HEK293T (cell line): ENCODE data around the gene SLC25A34.

Experiments
- CTCF ChIA-PET: fragments of 350-600 bp; formaldehyde crosslinking; extraction: SDS; loops from one replicate; lab custom pipeline; 2021; ENCODE audit warnings: antibody characterized with exemption, inconsistent platforms; lab: Yijun Ruan, JAX
- POLR2A ChIA-PET: fragments of 350-600 bp; formaldehyde crosslinking; extraction: SDS; loops from one replicate; lab custom pipeline; 2020; ENCODE audit warnings: antibody characterized with exemption, inconsistent platforms; lab: Yijun Ruan, JAX
- DNase-seq: peaks from one replicate; pipeline ENCODE4 v3.0.0; 2012; ENCODE audit warnings: mixed read lengths; ENCODE audit errors: extremely low spot score
- ARNT ChIP-seq: fragments of 450-650 bp; IDR thresholded peaks from 2 replicates; pipeline ENCODE4 v1.6.1; 2017; ENCODE audit warnings: mild to moderate bottlenecking
- BHLHE40 ChIP-seq: fragments of 450-650 bp; IDR thresholded peaks from 2 replicates; pipeline ENCODE4 v1.6.1; 2016; ENCODE audit warnings: mild to moderate bottlenecking, moderate library complexity, borderline replicate concordance
- CTBP1 ChIP-seq: fragments of 450-650 bp; IDR thresholded peaks from 2 replicates; pipeline ENCODE4 v1.6.1; 2016; ENCODE audit warnings: borderline replicate concordance
- ELF4 ChIP-seq: fragments of 450-650 bp; IDR thresholded peaks from 2 replicates; pipeline ENCODE4 v1.6.1; 2017; ENCODE audit warnings: antibody characterized with exemption
- FOXA1 ChIP-seq: fragments of 450-650 bp; IDR thresholded peaks from 2 replicates; pipeline ENCODE4 v1.6.1; 2016; ENCODE audit warnings: mild to moderate bottlenecking
- FOXK2 ChIP-seq: fragments of 450-650 bp; IDR thresholded peaks from 2 replicates; pipeline ENCODE4 v1.6.1; 2016; ENCODE audit warnings: mild to moderate bottlenecking
- FOXM1 ChIP-seq: fragments of 450-650 bp; IDR thresholded peaks from 2 replicates; pipeline ENCODE4 v1.6.1; 2017; ENCODE audit warnings: mild to moderate bottlenecking, borderline replicate concordance
- HDGF ChIP-seq: fragments of 450-650 bp; IDR thresholded peaks from 2 replicates; pipeline ENCODE4 v1.6.1; 2017; ENCODE audit warnings: antibody characterized with exemption, borderline replicate concordance
- L3MBTL2 ChIP-seq: fragments of 450-650 bp; conservative IDR thresholded peaks from 2 replicates; pipeline ENCODE4 v1.6.1; 2016; ENCODE audit warnings: mild to moderate bottlenecking
- LEF1 ChIP-seq: fragments of 450-650 bp; IDR thresholded peaks from 2 replicates; pipeline ENCODE4 v1.6.1; 2017; ENCODE audit warnings: mild to moderate bottlenecking, borderline replicate concordance
- NFRKB ChIP-seq: fragments of 450-650 bp; IDR thresholded peaks from 2 replicates; pipeline ENCODE4 v1.6.1; 2016; ENCODE audit warnings: mild to moderate bottlenecking, moderate library complexity
- SP1 ChIP-seq: fragments of 450-650 bp; IDR thresholded peaks from 2 replicates; pipeline ENCODE4 v1.6.1; 2017
- SUZ12 ChIP-seq: fragments of 450-650 bp; IDR thresholded peaks from 2 replicates; pipeline ENCODE4 v1.6.1; 2016; ENCODE audit warnings: mild to moderate bottlenecking
- TARDBP ChIP-seq: fragments of 450-650 bp; IDR thresholded peaks from 2 replicates; pipeline ENCODE4 v1.6.1; 2016
- ZNF384 ChIP-seq: fragments of 450-650 bp; IDR thresholded peaks from 2 replicates; pipeline ENCODE4 v1.6.1; 2016
- TF ChIP-seq, protein P1 (sequence below): fragments of 450-650 bp; IDR thresholded peaks from 2 replicates; pipeline ENCODE4 v1.6.1; 2016

SLC25A34 gene

DNA sequence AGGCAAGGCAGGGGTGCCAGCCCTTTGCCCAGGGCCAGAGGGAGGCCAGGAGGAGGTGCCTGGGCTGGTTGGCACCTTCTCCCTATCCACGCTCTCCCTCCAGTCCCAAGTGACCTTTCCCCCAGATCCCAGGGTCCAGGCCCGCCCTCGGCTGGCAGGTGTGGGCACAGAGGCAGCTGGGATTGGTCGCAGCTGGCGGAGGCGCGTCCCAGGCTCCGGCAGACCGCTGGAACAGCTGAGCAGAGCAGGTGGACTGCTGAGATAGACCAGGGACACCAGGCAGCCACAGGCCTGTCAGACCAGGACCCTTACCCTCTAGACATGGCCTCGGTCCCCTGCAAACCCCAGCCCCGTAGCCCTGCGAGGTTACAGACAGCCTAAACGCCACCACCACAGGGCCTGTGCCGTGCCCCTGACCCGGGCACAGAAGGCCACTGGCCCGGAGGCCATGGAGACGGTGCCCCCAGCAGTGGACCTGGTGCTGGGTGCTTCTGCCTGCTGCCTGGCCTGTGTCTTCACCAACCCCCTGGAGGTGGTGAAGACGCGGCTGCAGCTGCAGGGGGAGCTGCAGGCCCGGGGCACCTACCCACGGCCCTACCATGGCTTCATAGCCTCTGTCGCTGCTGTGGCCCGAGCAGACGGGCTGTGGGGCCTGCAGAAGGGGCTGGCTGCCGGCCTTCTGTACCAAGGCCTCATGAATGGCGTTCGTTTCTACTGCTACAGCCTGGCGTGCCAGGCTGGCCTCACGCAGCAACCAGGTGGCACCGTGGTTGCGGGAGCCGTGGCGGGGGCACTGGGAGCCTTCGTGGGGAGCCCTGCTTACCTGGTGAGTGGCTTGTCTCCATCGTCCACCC, at the start of gene SLC25A34:
Gene SLC25A34, plus strand, starts transcription at position 221 of the 854 bp plus-strand sequence. Its CDS starts 228 bp downstream, at position 449.
- no peak for TF ChIP-seq FOXA1
- TF ChIP-seq, protein P1, sequence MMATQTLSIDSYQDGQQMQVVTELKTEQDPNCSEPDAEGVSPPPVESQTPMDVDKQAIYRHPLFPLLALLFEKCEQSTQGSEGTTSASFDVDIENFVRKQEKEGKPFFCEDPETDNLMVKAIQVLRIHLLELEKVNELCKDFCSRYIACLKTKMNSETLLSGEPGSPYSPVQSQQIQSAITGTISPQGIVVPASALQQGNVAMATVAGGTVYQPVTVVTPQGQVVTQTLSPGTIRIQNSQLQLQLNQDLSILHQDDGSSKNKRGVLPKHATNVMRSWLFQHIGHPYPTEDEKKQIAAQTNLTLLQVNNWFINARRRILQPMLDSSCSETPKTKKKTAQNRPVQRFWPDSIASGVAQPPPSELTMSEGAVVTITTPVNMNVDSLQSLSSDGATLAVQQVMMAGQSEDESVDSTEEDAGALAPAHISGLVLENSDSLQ, result no peak
- TF ChIP-seq ELF4, result no peak
- TF ChIP-seq ZNF384, result no peak
- no peak for TF ChIP-seq HDGF
- no peak for TF ChIP-seq TARDBP
- no peak for TF ChIP-seq ARNT
- no peak for TF ChIP-seq L3MBTL2
- no peak for TF ChIP-seq SUZ12
- no peak for TF ChIP-seq SP1
- no peak for TF ChIP-seq LEF1
- no peak for TF ChIP-seq CTBP1
- TF ChIP-seq FOXM1, result no peak
- TF ChIP-seq NFRKB, result no peak
- TF ChIP-seq BHLHE40, result no peak
- ChIA-PET POLR2A (no interaction called here), CTCF (interaction anchor here (0.7 kb wide), 1 partner anchor 15 kb away, joined by 4 read pairs; no protein-coding TSS in a partner anchor)

DNA sequence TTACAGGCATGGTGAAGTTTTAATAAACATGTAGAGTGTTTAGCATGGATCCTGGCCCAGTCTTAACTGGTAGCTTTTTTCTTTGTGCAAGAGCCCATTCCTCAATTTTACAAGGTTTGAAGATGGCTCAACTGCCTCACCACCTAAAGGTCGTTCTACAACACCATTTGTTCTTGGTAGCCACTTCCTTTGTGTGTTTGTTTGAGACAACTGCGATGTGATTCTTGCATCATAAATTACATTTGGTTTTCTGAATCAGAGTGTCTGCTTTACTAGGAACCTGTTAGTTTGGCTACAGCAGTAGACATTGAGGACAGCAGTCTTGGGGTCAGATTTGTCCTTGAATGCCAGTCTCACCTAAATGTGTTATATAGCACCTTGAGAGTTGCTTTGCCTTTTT, 48.6 kb upstream of the SLC25A34 start:
- POLR2A ChIA-PET, result no interaction called here
- no peak for TF ChIP-seq SUZ12
- TF ChIP-seq SP1, result no peak
- no peak for TF ChIP-seq TARDBP
- no peak for TF ChIP-seq LEF1
- no peak for TF ChIP-seq NFRKB
- no peak for TF ChIP-seq FOXA1
- no peak for TF ChIP-seq ZNF384
- no peak for TF ChIP-seq BHLHE40
- TF ChIP-seq ELF4, result no peak
- TF ChIP-seq CTBP1, result no peak
- TF ChIP-seq FOXM1, result no peak
- no peak for TF ChIP-seq ARNT
- no peak for TF ChIP-seq L3MBTL2
- no peak for TF ChIP-seq FOXK2
- TF ChIP-seq, protein P1, result no peak
- TF ChIP-seq HDGF, result no peak
- DNase-seq, result no peak
- CTCF ChIA-PET, result no interaction called here

More for the DNA sequence above, at the start of gene SLC25A34:
- DNase-seq, result no peak

DNA sequence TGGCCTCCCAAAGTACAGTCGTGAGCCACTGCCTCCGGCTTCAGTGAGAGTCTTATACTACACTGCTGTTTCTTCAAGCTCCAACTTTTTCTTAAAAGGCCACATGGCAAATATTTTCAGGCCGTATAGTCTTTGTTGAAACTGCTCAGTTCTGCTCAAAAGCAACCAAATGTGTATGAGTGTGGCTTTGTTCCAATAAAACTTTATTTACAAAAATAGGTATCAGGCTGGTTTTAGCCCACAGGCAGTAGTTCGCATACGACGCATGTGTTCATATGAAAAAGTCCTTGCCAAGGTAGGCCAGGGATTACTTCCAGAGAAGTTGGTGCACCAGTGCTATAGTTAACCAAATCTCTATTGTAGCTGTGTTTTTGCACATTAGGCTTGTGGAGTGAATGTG, 45.7 kb upstream of the SLC25A34 start:
- DNase-seq, result no peak
- ChIA-PET CTCF (interaction anchor here (0.9 kb wide), 1 partner anchor 9 kb away, joined by 3 read pairs; no protein-coding TSS in a partner anchor), POLR2A (no interaction called here)
- TF ChIP-seq L3MBTL2, result no peak
- TF ChIP-seq HDGF, result no peak
- no peak for TF ChIP-seq BHLHE40
- TF ChIP-seq TARDBP, result no peak
- TF ChIP-seq SUZ12, result no peak
- TF ChIP-seq ZNF384, result no peak
- TF ChIP-seq SP1, result no peak
- no peak for TF ChIP-seq FOXM1
- TF ChIP-seq, protein P1, result no peak
- no peak for TF ChIP-seq NFRKB
- TF ChIP-seq FOXA1, result no peak
- TF ChIP-seq FOXK2, result no peak
- no peak for TF ChIP-seq ARNT
- no peak for TF ChIP-seq LEF1
- no peak for TF ChIP-seq CTBP1
- TF ChIP-seq ELF4, result no peak

DNA sequence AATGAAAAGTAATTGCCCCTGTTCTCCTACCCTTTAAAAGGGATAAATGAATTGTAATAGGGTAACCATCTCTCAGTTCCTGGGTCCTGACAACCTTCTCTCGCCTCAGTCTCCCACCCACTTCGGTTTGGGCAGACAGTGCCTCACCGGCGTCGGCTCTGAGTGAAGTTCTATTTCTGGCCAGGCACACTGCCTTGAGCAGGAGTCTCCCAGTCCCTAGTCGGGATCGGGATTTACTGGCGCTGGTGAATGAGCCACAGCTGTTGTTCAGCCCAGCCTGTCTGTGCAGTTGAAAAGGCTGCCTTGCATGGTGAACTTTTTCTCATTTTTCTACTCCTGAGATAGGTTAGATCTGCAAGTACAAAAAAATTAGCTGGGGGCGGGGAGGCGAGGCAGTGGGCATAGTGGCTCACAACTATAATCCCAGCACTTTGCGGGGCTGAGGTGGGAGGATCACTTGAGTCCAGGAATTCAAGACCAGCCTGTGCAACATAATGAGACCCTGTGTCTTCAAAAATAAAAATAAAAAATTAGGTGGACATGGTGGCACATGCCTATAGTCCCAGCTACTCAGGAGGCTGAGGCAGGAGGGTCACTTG, 44.5 kb upstream of the SLC25A34 start:
- POLR2A ChIA-PET, result no interaction called here
- no peak for TF ChIP-seq L3MBTL2
- TF ChIP-seq LEF1, result no peak
- no peak for TF ChIP-seq SUZ12
- no peak for TF ChIP-seq CTBP1
- TF ChIP-seq ZNF384, result no peak
- TF ChIP-seq SP1, result no peak
- no peak for TF ChIP-seq HDGF
- no peak for TF ChIP-seq ELF4
- no peak for TF ChIP-seq FOXK2
- TF ChIP-seq FOXA1, result no peak
- TF ChIP-seq, protein P1, result no peak
- TF ChIP-seq FOXM1, result no peak
- no peak for TF ChIP-seq ARNT
- TF ChIP-seq NFRKB, result no peak
- TF ChIP-seq BHLHE40, result no peak
- no peak for TF ChIP-seq TARDBP
- DNase-seq, result no peak
- CTCF ChIA-PET, result no interaction called here
